ENCODE data around the gene ATXN1. TPM values are rescaled to one million over a fixed set of nuclear protein-coding genes. Genes with fewer than 3 reads are reported as not detected.
A peak's percentile ranks its signal among the peaks of the same experiment; 100 is the strongest.
"Not testable (repeated sequence)": the region's sequence is repeated elsewhere in the genome, so short reads cannot be mapped to it uniquely, and the experiment has no call there.

The ATXN1 gene
- total RNA-seq, 1 donor from 2014 or later: 70.0 TPM

DNA sequence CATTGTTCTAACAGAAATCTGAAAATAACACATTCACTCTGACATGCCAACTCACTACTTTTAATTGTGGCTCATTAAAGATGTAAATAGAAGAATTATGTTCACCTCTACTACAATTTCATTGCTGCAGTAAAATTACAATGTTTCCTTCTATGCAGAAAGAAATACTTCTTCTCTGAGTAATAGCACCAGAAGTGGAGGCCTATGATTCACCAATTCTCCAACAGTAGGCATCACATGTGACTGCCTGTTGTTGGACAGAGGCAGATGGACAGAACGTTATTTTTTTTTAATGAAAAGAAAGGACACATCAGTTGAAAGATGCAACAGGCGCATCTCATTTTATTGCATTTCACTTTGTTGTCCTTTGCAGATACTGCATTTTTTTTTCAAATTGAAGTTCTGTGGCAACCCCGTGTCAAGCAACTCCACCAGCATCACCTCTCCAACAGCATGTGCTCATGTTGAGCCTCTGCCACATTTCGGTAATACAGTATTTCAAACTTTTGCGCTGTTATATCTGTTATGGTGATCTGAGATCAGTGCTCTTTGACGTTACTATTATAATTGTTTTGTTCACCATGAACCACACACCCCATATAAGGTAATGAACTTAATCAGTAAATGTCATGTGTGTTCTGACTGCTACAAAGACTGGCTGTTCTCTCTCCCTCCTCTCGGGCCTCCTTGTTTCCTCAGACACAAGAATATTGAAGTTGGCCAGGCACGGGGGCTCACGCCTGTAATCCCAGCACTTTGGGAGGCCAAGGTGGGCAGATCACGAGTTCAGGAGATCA, 121.4 kb downstream of the ATXN1 start:
- no peak for DNase-seq
- no peaks in the 10 kb centered on the region for H3K27me3 Mint-ChIP-seq
- H3K36me3 Mint-ChIP-seq (ENCODE audit: low read depth): peaks cover 54% of the 10 kb centered on the region
- peak overlapping the region; percentile 16 for H3K27ac Mint-ChIP-seq
- no peaks in the 10 kb centered on the region for H3K9me3 Mint-ChIP-seq
- H3K4me1 Mint-ChIP-seq: peaks cover 20% of the 10 kb centered on the region
- intact Hi-C loops (cut with micrococcal nuclease): no loop called here
- H3K4me3 Mint-ChIP-seq: no peak overlapping the region

DNA sequence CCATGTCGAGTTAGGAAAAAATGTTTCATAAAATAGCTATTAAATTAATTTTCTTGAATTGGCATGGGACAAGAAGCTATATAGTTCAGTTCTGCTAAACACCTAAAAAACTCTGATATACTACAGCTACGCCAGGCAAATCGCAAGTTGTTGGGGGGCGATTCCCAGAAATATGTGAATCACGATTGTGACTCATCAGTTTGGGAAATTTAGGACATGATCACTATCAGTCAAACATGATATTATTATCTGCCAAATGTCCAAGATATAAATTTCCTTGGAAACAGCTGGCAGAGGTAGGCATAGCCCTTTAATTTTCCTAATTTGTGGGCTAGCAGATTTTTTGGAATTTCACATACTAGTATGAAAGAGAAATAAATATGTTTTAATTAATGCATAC, 123.6 kb downstream of the ATXN1 start:
- peaks cover 47% of the 10 kb centered on the region for H3K36me3 Mint-ChIP-seq (ENCODE audit: low read depth)
- DNase-seq: no peak
- H3K27ac Mint-ChIP-seq: no peak overlapping the region
- no peak overlapping the region for H3K4me3 Mint-ChIP-seq
- peaks cover 34% of the 10 kb centered on the region for H3K4me1 Mint-ChIP-seq
- H3K27me3 Mint-ChIP-seq: no peaks in the 10 kb centered on the region
- intact Hi-C loops (cut with micrococcal nuclease): no loop called here
- H3K9me3 Mint-ChIP-seq: no peaks in the 10 kb centered on the region

DNA sequence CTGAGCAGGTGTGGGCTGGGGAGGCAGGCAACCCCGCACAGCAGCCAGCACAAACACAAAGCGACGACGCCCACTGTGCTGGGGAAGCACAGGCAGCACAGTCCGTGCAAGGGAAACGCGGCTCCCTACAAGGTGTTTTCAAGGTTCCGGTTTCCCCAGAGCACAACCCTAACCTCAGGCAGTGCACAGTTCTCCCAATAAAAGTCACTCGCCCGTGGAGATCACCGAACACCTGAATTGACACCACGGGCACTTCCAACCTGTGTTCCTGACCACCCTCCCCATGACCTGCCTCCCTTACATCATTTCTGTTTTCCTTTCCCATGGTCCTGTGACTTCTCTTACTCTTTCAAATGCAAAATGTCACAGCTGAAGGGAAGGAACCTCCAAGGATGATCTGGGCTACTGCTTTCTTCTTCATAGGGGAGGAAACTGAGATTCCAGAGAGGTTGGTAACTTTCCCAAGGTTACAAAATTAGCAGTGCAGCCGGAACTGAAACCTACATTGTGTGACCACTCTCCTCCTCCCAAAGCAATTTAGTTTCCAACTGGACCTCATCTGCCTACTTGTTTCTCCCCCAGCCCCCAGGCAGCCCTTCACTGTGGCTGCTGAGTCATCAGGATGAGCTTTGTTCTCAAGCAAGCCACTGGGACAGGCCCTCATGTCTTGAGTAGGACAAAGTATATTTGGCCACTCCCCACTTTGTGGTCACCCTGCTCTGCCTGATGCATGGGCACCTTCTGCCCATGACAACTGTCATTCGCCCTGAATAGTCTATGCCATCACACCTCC, 125.3 kb downstream of the ATXN1 start:
- Mint-ChIP-seq H3K27ac (peak overlapping the region; percentile 74), H3K4me1 (peaks cover 40% of the 10 kb centered on the region), H3K4me3 (no peak overlapping the region), H3K9me3 (no peaks in the 10 kb centered on the region), H3K36me3 (ENCODE audit: low read depth) (peaks cover 47% of the 10 kb centered on the region), H3K27me3 (no peaks in the 10 kb centered on the region)
- intact Hi-C loops (cut with micrococcal nuclease): no loop called here
- no peak for DNase-seq

DNA sequence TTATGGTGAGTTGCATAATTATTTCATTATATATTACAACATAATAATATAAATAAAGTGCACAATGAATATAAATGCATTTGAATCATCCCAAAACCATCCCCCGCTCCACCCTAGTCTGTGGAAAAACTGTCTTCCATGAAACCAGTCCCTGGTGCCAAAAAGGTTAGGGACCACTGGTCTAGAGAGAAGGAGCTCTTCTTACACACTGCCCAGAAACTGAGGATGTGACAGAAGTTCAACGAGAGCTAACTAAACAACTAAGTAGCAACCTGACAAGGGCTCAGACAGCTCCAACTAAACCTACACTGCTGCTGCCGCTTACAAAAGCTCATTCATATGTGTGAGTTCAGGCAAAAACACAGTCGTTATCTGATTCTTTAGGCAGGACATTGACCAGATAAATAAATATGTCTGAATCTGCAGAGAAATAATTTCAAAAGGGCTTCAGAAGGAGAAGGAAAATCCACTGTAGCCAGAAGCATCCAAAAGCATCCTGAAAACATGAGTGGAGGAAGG, 125.9 kb downstream of the ATXN1 start:
- Mint-ChIP-seq H3K4me1 (peaks cover 37% of the 10 kb centered on the region), H3K4me3 (no peak overlapping the region), H3K9me3 (no peaks in the 10 kb centered on the region), H3K27me3 (no peaks in the 10 kb centered on the region), H3K27ac (no peak overlapping the region), H3K36me3 (ENCODE audit: low read depth) (peaks cover 46% of the 10 kb centered on the region)
- DNase-seq: no peak
- intact Hi-C loops (cut with micrococcal nuclease): no loop called here

DNA sequence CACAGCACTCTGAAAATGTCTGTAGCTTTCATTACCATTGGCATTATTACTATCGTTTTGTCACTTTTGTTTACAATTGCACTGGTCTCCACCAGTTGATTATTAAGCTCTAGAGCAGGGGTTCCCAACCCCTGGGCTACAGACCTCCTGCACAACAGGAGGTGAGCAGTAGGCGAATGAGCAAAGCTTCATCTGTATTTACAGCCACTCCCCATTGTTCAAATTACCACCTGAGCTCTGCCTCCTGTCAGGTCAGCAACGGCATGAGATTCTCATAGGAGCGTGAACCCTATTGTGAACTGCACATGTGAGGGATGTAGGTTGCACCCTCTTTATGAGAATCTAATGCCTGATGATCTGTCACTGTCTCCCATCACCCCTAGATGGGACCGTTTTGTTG, 126.4 kb downstream of the ATXN1 start:
- H3K36me3 Mint-ChIP-seq (ENCODE audit: low read depth): peaks cover 51% of the 10 kb centered on the region
- DNase-seq: no peak

DNA sequence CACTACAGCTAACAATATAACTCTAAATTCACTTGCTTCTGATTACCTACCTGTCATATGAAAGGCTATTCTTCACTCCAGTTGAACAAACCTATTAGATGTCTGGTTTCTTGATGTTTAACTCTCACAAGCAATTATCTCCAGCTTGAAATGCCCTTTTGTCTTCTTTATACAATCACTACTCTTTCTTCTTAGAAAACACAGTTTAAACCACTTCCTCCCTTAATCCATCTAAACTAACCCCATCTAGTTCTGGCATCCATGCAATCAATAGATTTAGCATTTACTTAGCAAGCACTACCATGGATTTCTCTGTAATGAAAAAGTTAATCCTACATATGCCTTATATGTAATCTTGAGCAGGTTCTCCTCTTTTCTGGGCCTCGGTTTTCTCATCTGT, 127.3 kb downstream of the ATXN1 start:
- peaks cover 37% of the 10 kb centered on the region for H3K4me1 Mint-ChIP-seq
- H3K9me3 Mint-ChIP-seq: no peaks in the 10 kb centered on the region
- no peak for DNase-seq
- no peak overlapping the region for H3K27ac Mint-ChIP-seq
- H3K27me3 Mint-ChIP-seq: no peaks in the 10 kb centered on the region
- H3K36me3 Mint-ChIP-seq (ENCODE audit: low read depth): peaks cover 48% of the 10 kb centered on the region
- H3K4me3 Mint-ChIP-seq: no peak overlapping the region
- intact Hi-C loops (cut with micrococcal nuclease): no loop called here

More for the DNA sequence above, 126.4 kb downstream of the ATXN1 start:
- Mint-ChIP-seq H3K4me1 (peaks cover 37% of the 10 kb centered on the region), H3K9me3 (no peaks in the 10 kb centered on the region), H3K27ac (no peak overlapping the region), H3K4me3 (no peak overlapping the region), H3K27me3 (no peaks in the 10 kb centered on the region)
- intact Hi-C loops (cut with micrococcal nuclease): no loop called here

DNA sequence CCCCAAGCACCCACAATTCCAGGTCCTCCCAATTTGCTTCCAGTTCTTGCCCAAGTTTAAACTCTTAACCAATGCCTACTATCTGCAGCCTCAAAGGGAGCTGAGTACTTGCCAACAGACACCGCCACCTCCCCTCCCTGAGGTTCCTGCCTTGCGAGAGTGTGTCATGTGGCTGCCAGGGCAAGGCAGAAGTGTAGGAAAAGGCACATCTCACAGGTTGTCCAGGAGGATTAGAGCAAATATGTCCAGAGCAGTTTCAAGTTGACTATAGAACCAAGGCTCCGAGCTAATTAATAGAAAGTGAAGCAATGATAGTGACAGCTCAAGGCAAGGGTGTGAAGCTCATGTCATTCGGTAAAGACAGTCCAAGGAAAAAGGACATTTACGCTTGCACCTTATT, 127.8 kb downstream of the ATXN1 start:
- Mint-ChIP-seq H3K4me3 (no peak overlapping the region), H3K9me3 (peaks cover 2% of the 10 kb centered on the region), H3K36me3 (ENCODE audit: low read depth) (peaks cover 48% of the 10 kb centered on the region), H3K27me3 (no peaks in the 10 kb centered on the region), H3K4me1 (peaks cover 37% of the 10 kb centered on the region), H3K27ac (no peak overlapping the region)
- intact Hi-C loops (cut with micrococcal nuclease): no loop called here
- no peak for DNase-seq

DNA sequence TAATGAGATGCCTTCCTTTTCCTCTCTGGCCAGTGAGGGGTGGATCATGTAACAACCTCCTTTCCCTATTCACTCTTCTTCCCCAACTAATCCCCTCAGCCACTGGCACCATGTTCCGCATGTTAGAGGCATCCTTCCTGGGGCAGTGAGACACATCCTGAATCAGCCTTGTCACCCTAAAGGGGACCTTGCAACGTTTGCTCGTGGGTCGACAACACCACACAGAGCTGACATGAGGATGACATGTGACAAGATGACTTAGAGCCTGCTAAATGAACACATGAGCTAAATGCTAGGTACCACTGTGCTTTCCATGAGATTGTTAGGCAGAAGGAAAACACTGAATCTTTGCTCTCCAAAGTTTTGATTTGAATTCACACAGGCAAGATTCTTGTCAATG, 129.2 kb downstream of the ATXN1 start:
- Mint-ChIP-seq H3K36me3 (ENCODE audit: low read depth) (peaks cover 53% of the 10 kb centered on the region), H3K27me3 (no peaks in the 10 kb centered on the region), H3K4me1 (peaks cover 39% of the 10 kb centered on the region), H3K4me3 (no peak overlapping the region), H3K9me3 (peaks cover 5% of the 10 kb centered on the region), H3K27ac (no peak overlapping the region)
- no peak for DNase-seq
- intact Hi-C loops (cut with micrococcal nuclease): no loop called here

DNA sequence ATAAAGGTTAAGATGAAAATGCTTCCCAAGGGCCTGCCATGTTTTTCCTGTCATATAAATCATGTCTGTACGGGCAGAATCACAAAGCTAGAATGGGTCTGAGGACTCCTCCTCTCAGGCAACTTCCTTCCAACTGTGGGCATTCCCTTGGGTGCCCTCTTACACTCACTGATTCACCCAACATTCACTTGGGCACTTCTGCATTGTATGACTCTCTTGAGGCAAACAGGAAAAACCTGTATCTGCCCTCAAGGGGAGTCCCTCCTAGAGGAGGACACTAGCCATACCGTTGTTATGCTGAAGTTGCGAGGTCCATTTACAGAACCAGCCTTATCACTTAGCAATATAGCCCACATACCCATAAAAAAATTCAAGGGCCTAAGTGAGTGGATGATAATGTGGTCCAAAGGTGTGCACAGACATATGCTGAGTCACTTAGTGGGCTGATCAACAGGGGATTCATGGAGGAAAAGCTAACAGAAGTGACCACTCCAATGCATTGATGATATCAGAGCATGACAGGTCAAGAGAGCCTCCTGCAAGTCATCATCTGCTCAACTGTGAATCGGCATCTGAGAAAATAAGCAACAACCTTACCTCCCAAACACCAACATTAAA, 131.1 kb downstream of the ATXN1 start:
- peaks cover 45% of the 10 kb centered on the region for H3K36me3 Mint-ChIP-seq (ENCODE audit: low read depth)
- peaks cover 31% of the 10 kb centered on the region for H3K4me1 Mint-ChIP-seq
- intact Hi-C loops (cut with micrococcal nuclease): no loop called here
- H3K9me3 Mint-ChIP-seq: peaks cover 5% of the 10 kb centered on the region
- DNase-seq: no peak
- no peak overlapping the region for H3K27ac Mint-ChIP-seq
- H3K4me3 Mint-ChIP-seq: no peak overlapping the region
- H3K27me3 Mint-ChIP-seq: no peaks in the 10 kb centered on the region

DNA sequence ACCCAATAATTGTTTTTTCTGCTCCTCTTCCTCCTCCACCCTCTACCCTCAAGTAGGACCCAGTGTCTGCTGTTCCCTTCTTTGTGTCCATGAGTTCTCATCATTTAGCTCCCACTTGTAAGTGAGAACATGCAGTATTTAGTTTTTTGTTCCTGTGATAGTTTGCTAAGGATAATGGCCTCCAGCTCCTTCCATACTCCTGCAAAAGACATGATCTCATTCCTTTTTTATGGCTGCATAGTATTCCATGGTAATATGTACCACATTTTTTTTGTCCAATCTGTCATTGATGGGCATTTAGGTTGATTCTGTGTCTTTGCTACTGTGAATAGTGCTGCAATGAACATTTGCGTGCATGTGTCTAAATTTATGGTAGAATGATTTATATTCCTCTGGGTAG, 132.7 kb downstream of the ATXN1 start:
- peaks cover 22% of the 10 kb centered on the region for H3K4me1 Mint-ChIP-seq
- H3K27ac Mint-ChIP-seq; H3K4me3 Mint-ChIP-seq; H3K27me3 Mint-ChIP-seq; DNase-seq; intact Hi-C loops (cut with micrococcal nuclease); H3K9me3 Mint-ChIP-seq: not testable (repeated sequence)
- peaks cover 46% of the 10 kb centered on the region for H3K36me3 Mint-ChIP-seq (ENCODE audit: low read depth)

DNA sequence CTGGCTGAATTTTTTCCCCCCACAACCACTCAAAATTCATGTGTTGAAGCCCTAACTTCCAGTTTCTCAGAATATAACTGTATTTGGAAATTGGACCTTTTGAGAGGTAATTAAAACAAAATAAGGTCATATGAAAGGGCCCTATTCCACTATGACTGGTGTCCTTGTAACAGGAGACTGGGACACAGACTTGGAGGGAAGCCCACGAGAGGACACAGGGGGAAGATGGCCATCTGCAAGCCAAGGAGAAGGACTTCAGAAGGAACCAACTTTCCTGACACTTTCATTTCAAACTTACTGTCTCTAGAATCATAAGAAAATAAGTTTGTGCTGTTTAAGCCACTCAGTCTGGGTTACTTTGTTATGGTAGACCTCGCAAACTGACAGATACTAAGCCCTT, 134.6 kb downstream of the ATXN1 start:
- Mint-ChIP-seq H3K27ac (no peak overlapping the region), H3K4me3 (no peak overlapping the region), H3K27me3 (no peaks in the 10 kb centered on the region), H3K36me3 (ENCODE audit: low read depth) (peaks cover 40% of the 10 kb centered on the region), H3K4me1 (peaks cover 21% of the 10 kb centered on the region), H3K9me3 (peaks cover 15% of the 10 kb centered on the region)
- DNase-seq: no peak
- intact Hi-C loops (cut with micrococcal nuclease): no loop called here

DNA sequence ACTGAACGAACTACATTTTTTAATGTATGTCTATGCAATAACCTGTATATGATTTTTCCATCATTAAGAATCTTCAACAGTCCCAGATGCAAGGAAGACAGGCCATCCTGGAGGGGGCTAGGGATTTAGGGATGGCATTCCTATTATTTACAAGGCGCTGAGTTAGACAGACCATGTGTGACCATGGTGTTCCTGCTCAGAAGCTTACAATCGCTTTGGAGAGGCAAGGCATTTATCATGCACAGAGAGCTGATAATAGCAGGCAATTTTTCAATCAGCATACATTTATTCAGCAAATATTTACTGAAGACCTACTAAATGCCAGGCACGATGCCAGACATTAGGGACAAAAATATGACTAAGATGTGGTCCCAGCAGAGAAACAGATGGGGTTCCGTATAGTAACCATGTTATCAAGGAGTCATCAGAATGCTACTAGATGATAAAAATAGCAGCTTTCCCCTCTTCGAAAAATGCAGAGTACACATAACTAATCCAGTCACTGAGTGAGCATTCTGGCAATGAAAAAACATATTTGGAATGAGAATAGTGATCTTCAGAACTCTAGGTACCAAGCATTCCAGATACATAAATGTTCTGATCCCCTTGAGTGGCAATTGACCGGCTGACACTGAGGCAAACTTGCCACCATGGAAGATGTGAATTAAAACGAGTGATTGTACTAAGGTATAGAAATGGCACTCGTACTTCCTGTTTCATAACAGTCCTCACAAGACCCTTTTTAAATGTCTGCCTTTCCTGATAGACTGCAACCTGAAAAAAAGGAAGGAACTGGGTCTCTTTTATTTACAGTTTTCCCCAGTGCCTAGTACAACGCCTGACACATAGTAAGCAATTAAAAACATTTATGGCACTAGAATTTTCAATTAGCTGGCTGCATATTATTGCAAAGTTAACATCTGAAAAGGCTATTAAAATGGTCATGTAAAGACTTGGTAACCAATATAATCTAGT, 135.7 kb downstream of the ATXN1 start:
- no peaks in the 10 kb centered on the region for H3K27me3 Mint-ChIP-seq
- H3K4me3 Mint-ChIP-seq: no peak overlapping the region
- peaks cover 22% of the 10 kb centered on the region for H3K4me1 Mint-ChIP-seq
- H3K27ac Mint-ChIP-seq: no peak overlapping the region
- H3K9me3 Mint-ChIP-seq: peaks cover 15% of the 10 kb centered on the region
- peaks cover 37% of the 10 kb centered on the region for H3K36me3 Mint-ChIP-seq (ENCODE audit: low read depth)
- DNase-seq: no peak
- intact Hi-C loops (cut with micrococcal nuclease): no loop called here

DNA sequence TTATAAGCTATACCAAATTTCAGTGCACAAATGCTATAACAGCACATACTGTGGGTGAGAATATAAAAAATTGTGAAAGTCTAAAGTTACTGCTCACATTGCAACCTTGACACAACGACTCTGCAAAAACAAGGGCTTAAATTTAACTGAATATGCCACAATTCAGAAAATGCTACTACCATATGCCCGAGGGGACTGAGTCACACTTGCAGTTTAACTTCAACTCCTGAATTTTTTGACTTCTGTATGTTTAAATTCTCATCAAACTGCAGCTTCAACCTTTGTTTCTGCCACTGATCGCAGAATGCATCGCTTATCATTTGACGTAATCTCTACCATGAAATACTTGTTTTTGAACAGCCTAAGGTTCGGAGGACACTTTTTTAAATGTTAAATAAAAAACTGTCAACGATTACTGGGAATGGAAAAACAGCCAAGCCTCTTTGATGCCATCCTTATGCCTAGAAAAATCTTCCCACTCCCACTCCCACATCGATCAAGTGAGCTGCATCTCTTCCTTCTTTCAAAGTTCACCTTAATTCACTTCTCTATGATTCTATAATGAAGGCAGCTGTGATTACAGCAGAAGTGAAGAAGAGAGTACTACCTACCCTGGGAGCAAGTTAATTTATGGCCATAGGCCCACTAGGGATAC, 136.5 kb downstream of the ATXN1 start:
- H3K4me1 Mint-ChIP-seq: peaks cover 28% of the 10 kb centered on the region
- no peaks in the 10 kb centered on the region for H3K27me3 Mint-ChIP-seq
- no peak overlapping the region for H3K4me3 Mint-ChIP-seq
- peaks cover 15% of the 10 kb centered on the region for H3K9me3 Mint-ChIP-seq
- no peak for DNase-seq
- no peak overlapping the region for H3K27ac Mint-ChIP-seq
- intact Hi-C loops (cut with micrococcal nuclease): no loop called here
- H3K36me3 Mint-ChIP-seq (ENCODE audit: low read depth): peaks cover 29% of the 10 kb centered on the region
